OCI-LY7 (cell line): ENCODE data around the gene ZNF367.

Experiments
- CTCF ChIP-seq: fragments of 200-600 bp; sonication (generic); conservative IDR thresholded peaks from 2 replicates; pipeline ENCODE4 v1.5.1; 2014; ENCODE audit warnings: mild to moderate bottlenecking, antibody characterized with exemption, low read length, moderate library complexity, mixed read lengths
- EZH2phosphoT487 ChIP-seq: fragments of 200-600 bp; sonication (generic); IDR thresholded peaks from 2 replicates; pipeline ENCODE4 v1.6.1; 2018; ENCODE audit warnings: low read depth, borderline replicate concordance, mild to moderate bottlenecking, mixed run types, antibody characterized with exemption, low read length, moderate library complexity, mixed read lengths

GRCh38 chr9:96420468-96421219 lies 2.5 kb upstream of the ZNF367 start:
- no peak for TF ChIP-seq CTCF
- no peak for TF ChIP-seq EZH2phosphoT487
